H1 (cell line): Measurements from ENCODE around the gene TFAP2E. TPM values are rescaled to one million over a fixed set of nuclear protein-coding genes. Genes with fewer than 3 reads are reported as not detected.

Experiments
- CTCF ChIP-seq, 3 experiments: IDR thresholded peaks; 1 replicate in 2 of 3; 2 replicates in 1 of 3; pipeline versions ENCODE4 v1.5.1 to v1.6.1; 2011; ENCODE audit warnings: low read length in 3 of 3, mild to moderate bottlenecking in 3 of 3, inconsistent platforms in 2 of 3, low read depth in 1 of 3, moderate library complexity in 1 of 3; ENCODE audit not compliant: insufficient read depth in 1 of 3; ENCODE audit errors: control extremely low read depth in 1 of 3
- POU5F1 ChIP-seq: IDR thresholded peaks from 2 replicates; pipeline ENCODE4 v1.6.1; 2011; ENCODE audit warnings: low read depth, mild to moderate bottlenecking, low read length, moderate library complexity
- polyA plus RNA-seq, 7 experiments: library from polyadenylated mRNA; depleted of rRNA in 3 of 7; stranded (reverse) in 5 of 7; unstranded in 2 of 7; fragments of >200 nt in 5 of 7; fragments of 200-250 nt in 2 of 7; gene quantifications; 1 replicate in 5 of 7; 2 replicates in 1 of 7; 4 replicates in 1 of 7; pipeline versions ENCODE4 v1.2.1 to v1.2.3, GENCODE V29; 2011 to 2013; ENCODE audit warnings: missing spikeins in 2 of 7, mixed read lengths in 2 of 7
- total RNA-seq: library from RNA; stranded (reverse); fragmentation: NEBNext Ultra II Directional; extraction: Animal tissue kit (Norgen Biotek cat#: 25700); gene quantifications from 2 replicates; pipeline ENCODE4 v1.2.1, GENCODE V29; 2021

Gene TFAP2E
- total and polyA plus RNA-seq, 2 of the 8 experiments (the other 6 are each of a cell fraction or from before 2014, with no cell fraction given), result 0.24 to 0.50 TPM

DNA sequence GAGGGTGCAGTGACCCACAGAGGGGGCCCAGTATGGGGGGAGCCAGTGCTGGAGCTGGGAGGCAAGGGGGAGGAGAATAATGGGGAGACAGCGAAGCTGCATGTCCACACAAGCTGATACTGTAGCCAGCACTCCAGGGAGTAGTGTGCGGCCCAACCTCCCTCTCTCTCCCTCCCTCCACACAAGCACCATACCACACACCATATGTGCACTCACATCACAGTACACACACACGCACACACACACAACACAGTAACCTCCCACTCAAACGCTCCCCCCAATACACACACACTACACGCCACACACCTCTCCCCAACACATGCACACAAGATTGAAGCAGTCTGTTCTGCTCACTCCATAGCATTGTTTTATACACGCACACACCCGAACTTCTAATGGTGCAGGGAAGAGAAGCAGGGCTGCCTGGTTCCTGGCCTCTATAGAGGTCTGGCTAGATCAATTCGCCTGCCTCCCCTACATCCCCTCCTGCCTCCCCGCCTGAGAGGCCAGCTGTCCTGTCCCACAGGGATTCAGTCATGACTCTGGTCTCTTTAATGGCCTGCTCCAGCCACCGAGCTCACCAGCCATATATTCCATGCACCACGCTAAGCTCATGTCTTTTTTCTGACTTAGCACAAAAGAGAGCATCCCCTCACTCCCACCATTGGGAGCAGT, 11.7 kb upstream of the TFAP2E start (continued):
- no peak for TF ChIP-seq CTCF (IDR thresholded peaks at IDR 0.05; ENCODE audit: control extremely low read depth in 1 of 3, insufficient read depth in 1 of 3, low read depth in 1 of 3, low read length in 3 of 3)
- no peak for TF ChIP-seq POU5F1
